Fibroblast of lung (primary cell): ENCODE measurements around the gene HS3ST3B1. TPM values are rescaled to one million over a fixed set of nuclear protein-coding genes. Genes with fewer than 3 reads are reported as not detected.
A peak's percentile ranks its signal among the peaks of the same experiment; 100 is the strongest.

Source experiments
- DNase-seq, 2 donors: peaks; one replicate each; pipeline versions ENCODE4 v3.0.0 to v3.0.0-alpha.2; 2010; ENCODE audit warnings: low read depth in 2 of 2
- H2AFZ ChIP-seq: 2 replicates; pipeline ENCODE4 v1.5.1; 2012; ENCODE audit warnings: low read length, control low read depth, inconsistent platforms
- H3K27ac ChIP-seq: 2 replicates; pipeline ENCODE4 v1.5.1; 2011; ENCODE audit warnings: low read length, control low read depth; ENCODE audit not compliant: insufficient read depth
- H3K27me3 ChIP-seq: 2 replicates; pipeline ENCODE4 v1.5.1; 2011; ENCODE audit warnings: mild to moderate bottlenecking, low read length; ENCODE audit not compliant: control insufficient read depth, insufficient read depth
- H3K36me3 ChIP-seq: 2 replicates; pipeline ENCODE4 v1.5.1; 2011; ENCODE audit warnings: low read length; ENCODE audit not compliant: control insufficient read depth, insufficient read depth
- H3K4me1 ChIP-seq: 2 replicates; pipeline ENCODE4 v1.5.1; 2011; ENCODE audit warnings: low read length; ENCODE audit not compliant: control insufficient read depth, insufficient read depth; ENCODE audit errors: extremely low read depth
- H3K4me2 ChIP-seq: 2 replicates; pipeline ENCODE4 v1.5.1; 2011; ENCODE audit warnings: low read length, control low read depth; ENCODE audit not compliant: insufficient read depth; ENCODE audit errors: extremely low read depth
- H3K4me3 ChIP-seq, 4 experiments: fragments of 200-600 bp in 1 of 4; sonication (generic) in 1 of 4; replicated peaks in 1 of 4; 2 replicates each; pipeline ENCODE4 v1.5.1; 2011 to 2016; ENCODE audit warnings: low read length in 4 of 4, low read depth in 3 of 4, mild to moderate bottlenecking in 3 of 4, control low read depth in 2 of 4, inconsistent platforms in 1 of 4, mixed read lengths in 1 of 4; ENCODE audit not compliant: insufficient read depth in 1 of 4; ENCODE audit errors: control extremely low read depth in 1 of 4
- H3K79me2 ChIP-seq: 2 replicates; pipeline ENCODE4 v1.5.1; 2012; ENCODE audit warnings: mild to moderate bottlenecking, low read length, inconsistent platforms; ENCODE audit not compliant: control insufficient read depth, insufficient read depth
- H3K9ac ChIP-seq: 2 replicates; pipeline ENCODE4 v1.5.1; 2011; ENCODE audit warnings: mild to moderate bottlenecking, low read length, control low read depth; ENCODE audit not compliant: insufficient read depth
- H3K9me3 ChIP-seq: 2 replicates; pipeline ENCODE4 v1.5.1; 2012; ENCODE audit warnings: low read depth, low read length; ENCODE audit not compliant: control insufficient read depth, insufficient read depth
- H4K20me1 ChIP-seq: 2 replicates; pipeline ENCODE4 v1.5.1; 2011; ENCODE audit warnings: low read length; ENCODE audit not compliant: control insufficient read depth, insufficient read depth; ENCODE audit errors: extremely low read depth
- CTCF ChIP-seq, 2 donors: IDR thresholded peaks in 1 of 2; conservative IDR thresholded peaks in 1 of 2; 1 replicate in 1 of 2; 2 replicates in 1 of 2; pipeline ENCODE4 v1.5.1; 2011 to 2012; ENCODE audit warnings: low read length in 2 of 2, control low read depth in 1 of 2, inconsistent platforms in 1 of 2, low read depth in 1 of 2, mild to moderate bottlenecking in 1 of 2
- EZH2 ChIP-seq: IDR thresholded peaks from 2 replicates; pipeline ENCODE4 v1.5.1; 2012; ENCODE audit warnings: low read length, control low read depth, mild to moderate bottlenecking; ENCODE audit errors: missing control alignments
- polyA plus RNA-seq, 2 donors: library from polyadenylated mRNA; depleted of rRNA in 1 of 2; stranded (reverse) in 1 of 2; unstranded in 1 of 2; fragments of >200 nt; gene quantifications; 2 replicates each; pipeline ENCODE4 v1.2.1, GENCODE V29; 2011 to 2012; ENCODE audit warnings: missing spikeins in 1 of 2
- total RNA-seq: library from RNA; depleted of rRNA; stranded (reverse); fragments of >200 nt; gene quantifications from 2 replicates; pipeline ENCODE4 v1.2.1, GENCODE V29; 2014

The HS3ST3B1 gene
- total and polyA plus RNA-seq, 2 donors (not counting 1 experiment from before 2014, with no cell fraction given): 3.4 to 17.2 TPM

- DNase-seq: peak in 1 of 2 donors; percentile 45
- Histone ChIP-seq H4K20me1 (no peaks in the 10 kb centered on the region), H3K9ac (no peak overlapping the region), H3K27me3 (no peaks in the 10 kb centered on the region), H3K9me3 (no peaks in the 10 kb centered on the region), H3K79me2 (no peaks in the 10 kb centered on the region), H3K4me2 (peak overlapping the region; percentile 2), H3K4me1 (peaks cover 3% of the 10 kb centered on the region), H3K36me3 (no peaks in the 10 kb centered on the region), H2AFZ (peak overlapping the region; percentile 23), H3K27ac (no peak overlapping the region), H3K4me3 (no peak overlapping the region)
- no peak for TF ChIP-seq CTCF (conservative IDR thresholded peaks at IDR 0.05 in 1 of 2, IDR thresholded peaks at IDR 0.05 in 1 of 2; ENCODE audit: low read depth in 1 of 2, low read length in 2 of 2)
- no peak for TF ChIP-seq EZH2
Measured at GRCh38 chr17:14372905-14373613, 72.2 kb downstream of the HS3ST3B1 start.

DNA sequence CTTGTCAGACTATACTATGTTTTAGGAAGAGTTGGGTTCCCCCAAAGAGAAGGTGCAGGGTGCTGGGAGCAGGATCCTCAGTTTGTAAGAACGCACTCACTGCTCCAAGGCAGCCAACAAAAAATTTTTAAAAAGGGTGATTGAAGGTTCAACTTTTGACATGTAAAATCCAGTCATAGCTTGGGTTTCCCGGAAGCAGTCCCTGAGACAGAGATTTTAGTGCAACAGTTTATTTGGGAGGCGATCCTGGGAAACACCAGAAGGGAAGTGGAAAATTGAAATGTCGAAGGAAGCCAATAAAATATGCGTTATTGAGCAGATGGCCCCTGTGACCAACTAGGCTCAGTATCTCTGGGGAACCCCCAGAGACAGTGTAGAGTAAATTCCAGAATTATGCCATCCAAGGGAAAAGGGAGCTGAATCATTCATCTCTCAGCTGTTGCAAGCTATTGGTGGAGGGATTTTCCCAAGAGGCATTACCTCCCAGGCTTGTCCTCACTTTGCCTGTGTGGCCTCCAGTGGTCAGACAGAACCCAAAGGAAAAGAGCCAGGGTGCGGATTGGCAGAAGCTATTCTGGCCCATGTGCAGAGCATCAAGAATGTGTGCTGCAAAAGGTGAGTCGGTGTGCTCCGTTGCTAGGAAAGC lies 72.9 kb downstream of the HS3ST3B1 start:
- H3K4me2 ChIP-seq: no peak overlapping the region
- H2AFZ ChIP-seq: no peak overlapping the region
- no peaks in the 10 kb centered on the region for H3K9me3 ChIP-seq
- H3K27me3 ChIP-seq: no peaks in the 10 kb centered on the region
- no peak for TF ChIP-seq EZH2
- no peak for TF ChIP-seq CTCF (conservative IDR thresholded peaks at IDR 0.05 in 1 of 2, IDR thresholded peaks at IDR 0.05 in 1 of 2; ENCODE audit: low read depth in 1 of 2, low read length in 2 of 2)
- no peaks in the 10 kb centered on the region for H3K79me2 ChIP-seq
- no peaks in the 10 kb centered on the region for H3K36me3 ChIP-seq
- H3K4me1 ChIP-seq: peaks cover 3% of the 10 kb centered on the region
- no peaks in the 10 kb centered on the region for H4K20me1 ChIP-seq
- no peak overlapping the region for H3K9ac ChIP-seq
- peak in 1 of 2 donors; percentile 25 for DNase-seq
- no peak overlapping the region for H3K4me3 ChIP-seq
- no peak overlapping the region for H3K27ac ChIP-seq

- H3K4me2 ChIP-seq: no peak overlapping the region
Measured at GRCh38 chr17:14374268-14374667, 73.4 kb downstream of the HS3ST3B1 start.

More at GRCh38 chr17:14374268-14374667, 73.4 kb downstream of the HS3ST3B1 start:
- TF ChIP-seq CTCF (conservative IDR thresholded peaks at IDR 0.05 in 1 of 2, IDR thresholded peaks at IDR 0.05 in 1 of 2; ENCODE audit: low read depth in 1 of 2, low read length in 2 of 2) (no peak), EZH2 (no peak)
- no peaks in the 10 kb centered on the region for H3K27me3 ChIP-seq
- peaks cover 3% of the 10 kb centered on the region for H3K4me1 ChIP-seq
- no peak for DNase-seq
- H3K9ac ChIP-seq: no peak overlapping the region
- no peak overlapping the region for H3K4me3 ChIP-seq
- H4K20me1 ChIP-seq: no peaks in the 10 kb centered on the region
- H3K9me3 ChIP-seq: no peaks in the 10 kb centered on the region
- no peak overlapping the region for H3K27ac ChIP-seq
- no peaks in the 10 kb centered on the region for H3K36me3 ChIP-seq
- no peak overlapping the region for H2AFZ ChIP-seq
- no peaks in the 10 kb centered on the region for H3K79me2 ChIP-seq
